HG03095 (cell line): ENCODE results near the gene ZNF570.

Experiments used
- ATAC-seq: cut with Tn5 transposase; IDR thresholded peaks from one replicate; pipeline ENCODE4 v1.9.1; 2021; ENCODE audit warnings: moderate library complexity; ENCODE audit not compliant: unreplicated experiment

The ZNF570 gene

DNA sequence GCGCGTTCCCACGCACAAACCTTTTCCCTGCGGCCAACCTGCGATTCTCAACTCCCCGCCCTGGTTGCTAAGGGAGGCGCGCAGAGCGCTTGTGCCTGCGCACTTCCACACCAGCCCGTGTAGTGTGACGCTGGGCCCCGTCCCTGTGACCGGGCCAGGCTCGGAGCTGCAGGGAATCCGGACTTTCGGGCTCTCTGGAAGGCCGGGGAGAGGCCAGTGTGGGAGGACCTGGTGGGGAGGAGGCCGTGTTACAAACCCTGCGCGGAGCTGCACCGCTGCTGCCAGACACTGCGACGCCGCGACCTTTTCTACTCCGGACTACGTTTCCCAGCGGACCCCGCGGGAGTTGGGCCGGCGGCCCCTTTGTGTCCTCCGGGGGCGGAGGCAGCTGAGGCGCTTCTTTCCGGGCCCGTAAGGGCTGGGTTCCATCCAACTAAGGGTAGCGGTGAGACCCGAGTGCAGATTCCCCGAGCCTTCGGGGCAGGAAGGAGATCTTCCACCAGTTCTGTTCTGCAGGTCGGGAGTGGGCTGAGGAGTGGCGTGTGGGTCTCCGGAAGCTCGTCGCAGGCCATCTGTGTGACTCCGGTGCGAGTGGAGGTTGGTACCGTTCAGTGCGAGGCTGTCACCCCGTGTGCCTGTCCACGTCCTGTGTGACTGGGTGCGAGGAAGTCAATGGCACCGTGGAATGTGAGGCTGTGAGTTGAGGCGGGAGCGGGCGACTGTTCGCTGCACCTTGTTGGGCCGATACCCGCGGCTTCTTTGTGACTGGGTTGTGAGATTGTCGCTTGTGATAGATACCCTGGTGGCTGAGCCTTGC is at the start of gene ZNF570:
ZNF570 (plus strand) TSS at position 396 of the 817 bp plus-strand sequence. CDS start 999 bp downstream, outside the sequence.
- peak; percentile 50 for ATAC-seq

DNA sequence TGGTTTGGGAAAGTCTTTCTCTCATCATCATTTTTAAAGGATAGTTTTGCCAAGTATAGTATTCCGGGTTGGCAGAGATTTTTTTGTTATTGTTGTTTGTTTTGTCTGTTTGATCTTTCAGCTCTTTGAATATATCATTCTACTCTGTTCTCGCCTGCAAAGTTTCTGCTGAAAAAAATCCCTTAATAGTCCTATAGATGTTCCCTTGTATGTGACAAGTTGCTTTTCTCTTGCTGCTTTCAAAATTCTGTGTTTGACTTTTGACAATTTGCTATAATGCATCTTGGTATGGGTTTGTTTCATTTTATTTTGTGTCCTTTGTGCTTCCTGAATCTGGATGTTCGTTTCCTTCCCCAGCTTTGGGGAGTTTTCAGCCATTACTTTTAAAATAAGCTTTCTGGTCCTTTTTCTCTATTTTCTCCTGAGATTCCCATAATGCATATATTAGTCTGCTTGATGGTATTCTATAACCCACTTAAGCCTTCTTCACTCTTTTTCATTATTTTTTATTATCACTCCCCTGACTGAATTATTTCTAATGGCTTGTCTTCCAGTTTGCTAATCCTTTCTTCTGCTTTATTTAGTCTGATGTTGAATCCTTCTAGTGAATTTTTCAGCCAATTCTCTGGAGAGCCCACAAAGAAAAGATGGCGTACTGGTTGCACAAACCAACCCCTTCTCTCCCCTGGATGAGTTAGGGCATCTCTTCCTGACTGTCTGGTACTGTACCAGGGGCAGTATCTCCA is 16.5 kb upstream of the ZNF570 start:
- ATAC-seq = no peak

DNA sequence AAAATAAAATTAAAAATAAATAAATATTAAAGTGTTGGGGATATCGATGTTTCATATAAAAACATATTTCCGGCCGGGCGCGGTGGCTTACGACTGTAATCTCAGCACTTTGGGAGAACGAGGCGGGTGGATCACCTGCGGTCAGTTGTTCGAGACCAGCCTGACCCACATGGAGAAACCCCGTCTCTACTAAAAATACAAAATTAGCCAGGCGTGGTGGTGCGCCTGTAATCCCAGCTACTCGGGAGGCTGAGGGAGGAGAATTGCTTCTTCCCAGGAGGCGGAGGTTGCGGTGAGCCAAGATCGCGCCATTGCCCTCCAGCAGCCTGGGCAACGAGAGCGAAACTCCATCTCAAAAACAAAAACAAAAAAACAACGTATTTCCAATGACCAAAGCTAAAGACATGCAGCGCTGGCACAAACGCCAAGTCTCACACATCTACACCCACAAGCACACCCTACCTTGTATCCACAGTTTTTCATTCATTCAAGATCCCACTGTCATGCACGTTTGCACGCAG is 2.8 kb upstream of the ZNF570 start:
- no peak for ATAC-seq

DNA sequence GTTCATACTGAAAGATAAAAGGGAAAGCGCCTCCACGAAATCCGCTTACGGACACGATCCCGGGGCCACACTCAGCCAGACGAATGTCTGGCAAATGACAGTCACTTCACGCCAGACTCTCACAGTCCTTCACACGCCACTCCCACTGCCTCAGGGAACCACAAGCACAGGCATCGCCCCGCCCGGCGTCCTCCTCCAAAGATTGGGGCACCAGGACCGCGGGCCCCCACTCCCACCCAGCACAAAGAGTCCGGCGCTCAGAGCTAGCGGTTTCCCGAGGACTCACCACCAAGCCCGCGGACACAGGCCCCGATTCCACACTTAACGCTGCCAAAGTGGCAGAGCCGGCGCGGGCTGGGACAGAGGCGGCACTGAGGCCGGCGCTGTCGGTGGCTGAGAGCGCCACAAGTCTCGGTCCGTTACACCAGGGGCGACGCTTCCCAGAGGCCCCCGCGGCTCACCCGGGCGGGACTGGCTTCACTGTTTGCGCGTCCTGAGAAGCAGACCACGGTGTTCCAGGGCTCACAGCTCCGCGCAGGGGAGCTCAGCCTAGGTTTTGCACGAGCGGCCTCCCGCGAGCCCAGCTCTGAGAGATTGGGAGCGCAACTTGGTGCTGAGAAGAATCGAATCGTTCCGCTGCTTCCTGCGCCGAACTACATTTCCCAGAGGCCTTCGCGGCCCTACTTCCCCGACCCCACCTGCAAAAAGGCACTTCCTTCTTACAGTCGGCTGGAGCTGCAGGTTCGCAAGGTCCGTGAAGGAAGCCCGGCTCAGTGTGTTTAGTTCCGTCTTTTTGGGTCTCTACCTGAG is 2.2 kb upstream of the ZNF570 start, which contains the start of gene ZNF569:
ZNF569 (minus strand) TSS at position 647 of the 810 bp plus-strand sequence. CDS start 22,523 bp downstream, outside the sequence.
- ATAC-seq = peak; percentile 55

DNA sequence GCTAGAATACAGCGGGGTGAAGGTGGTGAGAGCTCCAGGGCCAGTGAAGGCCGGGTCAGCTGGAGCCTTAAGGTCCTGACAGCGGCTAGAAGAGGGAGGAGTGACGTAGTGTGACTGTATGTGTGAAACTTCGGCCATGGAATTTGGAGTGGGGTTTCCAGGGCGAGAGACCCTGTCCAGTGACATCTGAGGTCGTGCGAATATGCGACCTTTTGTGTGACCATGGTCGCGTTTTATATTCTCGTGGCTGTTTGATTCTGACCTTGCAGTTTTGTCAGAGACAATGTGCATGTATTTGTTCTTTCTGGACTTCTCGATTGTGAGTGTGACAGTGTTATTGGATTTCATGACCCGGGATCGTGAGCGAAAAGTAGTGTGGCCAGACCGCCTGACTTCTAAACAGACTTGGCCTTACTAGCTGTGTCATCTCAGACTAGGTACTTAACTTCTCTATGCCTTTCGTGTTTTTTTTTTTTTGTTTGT is 1.5 kb upstream of the ZNF570 start:
- ATAC-seq = no peak

DNA sequence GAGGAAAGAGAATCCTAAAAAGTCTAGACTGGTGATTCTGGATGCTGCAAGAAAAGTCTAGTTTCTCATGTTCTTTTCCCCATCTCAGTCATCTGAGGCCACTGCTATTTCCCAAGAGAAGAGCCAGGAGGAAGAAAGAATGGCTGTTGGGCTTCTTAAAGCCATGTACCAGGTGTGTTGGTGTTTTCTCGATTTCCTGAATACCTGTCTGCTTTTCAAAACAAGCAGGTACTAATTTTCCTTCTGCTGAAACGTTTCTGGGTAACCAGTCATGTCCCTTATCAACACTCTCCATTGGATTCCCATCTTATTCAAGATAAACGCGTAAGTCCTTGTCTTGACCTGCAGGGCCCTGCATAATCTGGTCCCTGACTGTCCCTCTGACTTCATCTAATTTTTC is 1.1 kb downstream of the ZNF570 start:
- ATAC-seq = no peak

DNA sequence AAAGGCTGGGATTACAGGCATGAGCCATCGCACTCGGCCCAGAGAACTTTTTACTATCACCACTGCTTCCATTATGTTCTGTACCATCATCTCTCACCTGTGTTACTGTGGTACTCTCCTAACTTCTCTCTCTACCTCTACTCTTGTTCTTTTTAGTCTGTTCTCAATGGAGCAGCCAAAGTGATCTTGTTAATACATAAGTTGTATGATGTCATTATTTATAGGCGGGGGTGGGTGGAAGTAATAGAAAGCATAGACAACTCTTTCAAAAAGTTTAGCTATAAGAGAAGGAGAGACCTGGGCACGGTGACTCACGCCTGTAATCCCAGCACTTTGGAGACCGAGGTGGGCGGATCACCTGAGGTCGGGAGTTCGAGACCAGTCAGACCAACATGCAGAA is 3.0 kb downstream of the ZNF570 start:
- ATAC-seq = no peak

DNA sequence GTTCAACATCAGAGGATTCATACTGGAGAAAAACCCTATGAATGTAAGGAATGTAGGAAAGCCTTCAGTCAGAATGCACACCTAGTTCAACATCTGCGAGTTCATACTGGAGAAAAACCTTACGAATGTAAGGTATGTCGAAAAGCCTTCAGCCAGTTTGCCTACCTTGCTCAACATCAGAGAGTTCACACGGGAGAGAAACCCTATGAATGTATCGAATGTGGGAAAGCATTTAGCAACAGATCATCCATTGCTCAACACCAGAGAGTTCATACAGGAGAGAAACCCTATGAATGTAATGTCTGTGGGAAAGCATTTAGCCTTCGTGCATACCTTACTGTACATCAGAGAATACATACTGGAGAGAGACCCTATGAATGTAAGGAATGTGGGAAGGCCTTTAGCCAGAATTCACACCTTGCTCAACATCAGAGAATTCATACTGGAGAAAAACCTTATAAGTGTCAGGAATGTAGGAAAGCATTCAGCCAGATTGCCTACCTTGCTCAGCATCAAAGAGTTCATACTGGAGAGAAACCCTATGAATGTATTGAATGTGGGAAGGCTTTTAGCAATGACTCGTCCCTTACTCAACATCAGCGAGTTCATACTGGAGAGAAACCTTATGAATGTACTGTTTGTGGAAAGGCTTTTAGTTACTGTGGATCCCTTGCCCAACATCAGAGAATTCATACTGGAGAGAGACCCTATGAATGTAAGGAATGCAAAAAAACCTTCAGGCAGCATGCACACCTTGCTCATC is 15.4 kb downstream of the ZNF570 start:
- no peak for ATAC-seq

DNA sequence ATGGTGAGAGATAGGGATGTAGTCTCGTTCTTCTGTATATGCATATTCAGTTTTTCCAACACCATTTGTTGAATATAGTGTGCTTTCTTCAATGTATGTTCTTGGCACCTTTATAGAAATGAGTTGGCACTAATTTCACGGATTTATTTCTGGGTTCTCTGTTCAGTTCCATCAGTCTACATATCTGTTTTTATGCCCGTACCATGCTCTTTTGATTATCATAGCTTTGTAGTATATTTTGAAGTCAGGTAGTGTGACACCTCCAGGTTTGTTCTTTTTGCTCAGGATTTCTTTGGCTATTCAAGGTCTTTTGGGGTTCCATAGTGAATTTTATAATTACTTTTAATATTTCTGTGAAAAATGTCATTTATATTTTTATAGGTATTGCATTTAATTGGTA is 23.1 kb downstream of the ZNF570 start:
- ATAC-seq = no peak

DNA sequence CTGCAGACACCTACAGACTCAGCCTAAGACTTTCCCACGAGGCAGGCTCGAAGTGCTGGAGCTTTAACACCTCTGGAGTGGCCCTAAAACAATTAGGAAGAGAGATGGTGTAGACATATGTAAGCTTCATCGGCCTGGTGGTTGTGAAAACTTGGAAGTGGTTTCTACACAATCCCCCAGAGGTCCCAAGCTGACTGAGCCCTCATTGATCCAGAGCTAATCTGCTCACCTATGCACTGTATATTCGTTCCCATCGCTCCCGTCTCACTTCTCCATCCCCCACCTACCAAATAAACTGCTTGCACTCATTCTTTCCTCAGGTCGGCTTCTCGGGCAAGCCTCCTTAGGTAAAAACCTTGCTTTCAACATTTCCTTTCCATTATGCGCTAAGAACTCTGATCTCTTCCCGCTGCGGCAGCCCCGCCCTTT is 36.8 kb downstream of the ZNF570 start:
- ATAC-seq = no peak

DNA sequence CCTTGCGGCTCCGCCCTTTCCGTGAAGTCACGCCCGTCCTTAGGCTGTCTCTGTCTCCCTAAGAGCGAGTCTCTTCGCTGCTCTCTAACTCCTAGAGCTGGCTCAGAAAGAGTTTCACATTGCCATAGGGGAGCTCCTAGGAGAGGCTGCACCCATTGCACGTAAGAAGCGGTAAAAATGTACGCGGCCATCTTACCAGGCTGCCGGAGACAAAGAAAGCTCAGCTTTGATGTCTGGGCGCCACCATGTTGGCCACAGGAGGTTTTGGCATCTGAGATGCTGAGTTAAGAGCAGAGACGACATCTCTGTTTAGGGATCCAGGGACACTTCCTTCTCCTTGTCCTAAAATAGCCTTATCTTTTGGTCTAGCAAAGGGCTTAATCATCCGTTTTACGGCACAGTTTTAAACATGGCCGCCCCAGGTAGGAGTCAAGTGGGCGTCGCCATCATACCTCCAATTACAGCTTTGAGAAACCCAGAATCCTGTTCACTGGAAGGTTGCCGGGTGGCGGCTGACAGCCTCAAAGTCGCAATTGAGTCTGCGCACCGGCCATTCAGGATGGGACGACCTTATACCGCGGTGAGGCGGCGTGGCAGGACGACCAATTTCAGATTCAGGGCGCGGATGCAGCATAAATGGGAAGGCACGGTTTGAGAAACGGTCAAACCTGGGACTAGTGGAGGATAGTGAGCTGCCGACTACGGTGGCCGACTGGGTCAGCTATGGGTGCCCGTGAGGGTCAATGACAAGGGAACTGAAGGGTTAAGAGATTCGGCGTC is 37.4 kb downstream of the ZNF570 start, which contains the start of gene ZNF793:
ZNF793 (plus strand) TSS at position 553 of the 780 bp plus-strand sequence. CDS start 16,501 bp downstream, outside the sequence.
- ATAC-seq = no peak

DNA sequence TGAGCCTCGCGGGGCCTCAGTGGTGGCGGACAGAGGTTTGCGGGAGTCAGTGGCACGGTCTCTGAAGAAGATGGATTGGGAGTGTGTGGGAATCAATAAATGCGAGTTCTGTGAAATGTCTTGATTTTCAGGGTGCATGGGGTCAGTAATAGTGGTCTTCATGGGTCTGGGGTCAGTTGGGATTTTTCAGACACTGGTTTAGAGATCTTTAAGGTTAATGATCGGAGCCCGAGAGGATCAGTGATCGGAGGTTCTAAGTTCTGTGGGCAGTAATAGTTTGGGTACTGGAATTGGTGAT is 38.0 kb downstream of the ZNF570 start:
- no peak for ATAC-seq

DNA sequence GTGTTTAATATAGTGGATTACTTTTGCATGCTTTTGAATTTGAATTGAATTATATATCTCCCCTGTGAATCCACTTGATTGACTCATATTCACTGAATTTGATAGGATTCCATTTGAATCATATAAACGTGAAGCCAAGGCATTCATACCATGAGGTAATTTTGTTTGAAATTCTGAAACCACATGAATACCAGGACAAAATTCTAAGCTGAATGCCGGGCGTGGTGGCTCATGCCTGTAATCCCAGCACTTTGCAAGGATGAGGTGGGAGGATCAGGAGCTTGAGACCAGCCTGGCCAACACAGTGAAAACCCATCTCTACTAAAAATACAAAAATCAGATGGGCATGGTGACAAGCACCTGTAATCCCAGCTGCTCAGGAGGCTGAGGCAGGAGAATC is 42.0 kb downstream of the ZNF570 start:
- no peak for ATAC-seq

DNA sequence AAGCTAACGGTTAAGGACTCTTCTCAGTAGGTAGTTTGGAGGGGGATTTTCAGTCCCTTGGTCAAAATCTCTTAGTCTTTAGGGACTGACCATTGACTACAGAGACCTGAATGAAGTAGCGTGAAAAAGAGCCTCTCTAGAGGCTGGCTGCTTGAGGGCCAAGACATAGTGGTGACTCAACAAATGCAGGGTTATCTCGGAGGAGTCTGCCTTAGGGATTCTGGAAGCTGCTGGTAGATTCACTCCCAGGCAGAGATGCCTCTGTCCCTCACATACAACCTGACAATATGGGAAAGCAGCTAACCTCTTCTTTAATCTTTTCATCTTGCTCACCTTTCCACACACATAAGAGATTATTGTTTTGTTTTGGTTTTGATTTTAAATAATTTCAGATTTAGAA is 42.7 kb downstream of the ZNF570 start:
- ATAC-seq = no peak

DNA sequence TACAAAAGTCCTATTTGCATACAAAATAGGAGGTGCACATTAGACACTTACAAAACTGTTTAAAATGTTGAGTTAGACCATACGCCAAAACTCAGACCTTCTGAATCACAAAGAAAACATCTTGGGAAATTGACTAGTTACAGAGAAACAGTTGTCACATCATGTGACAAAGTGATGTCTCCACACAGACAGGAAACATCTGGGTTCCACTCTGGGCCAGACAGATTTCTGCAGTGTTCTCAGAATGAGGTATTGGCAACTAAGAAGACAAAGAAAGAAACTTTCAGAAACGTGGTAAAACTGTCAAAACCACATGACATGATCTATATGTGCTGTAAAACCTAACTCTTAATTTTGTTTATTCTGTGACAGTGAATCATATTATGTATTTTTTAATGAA is 44.2 kb downstream of the ZNF570 start:
- ATAC-seq = no peak

DNA sequence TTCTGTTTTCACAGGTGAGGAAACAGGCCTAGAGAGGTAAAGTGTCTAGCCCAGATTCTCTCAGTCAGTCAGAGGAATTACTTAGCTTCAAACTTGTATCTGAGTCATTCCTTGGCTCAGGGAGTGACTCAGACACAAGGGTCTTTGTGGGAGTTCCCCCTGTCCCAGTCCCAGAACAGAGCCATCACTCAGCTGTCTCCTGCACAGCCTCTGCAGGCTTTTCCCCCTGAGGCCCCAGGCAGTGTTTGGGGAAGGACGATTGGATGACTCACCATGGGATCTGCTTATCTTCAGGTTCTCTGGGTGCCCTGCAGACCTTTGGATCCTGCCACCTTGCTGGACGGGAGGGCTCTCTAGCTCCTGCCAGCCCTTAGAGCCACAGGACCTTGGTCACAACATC is 50.7 kb downstream of the ZNF570 start:
- ATAC-seq = no peak

DNA sequence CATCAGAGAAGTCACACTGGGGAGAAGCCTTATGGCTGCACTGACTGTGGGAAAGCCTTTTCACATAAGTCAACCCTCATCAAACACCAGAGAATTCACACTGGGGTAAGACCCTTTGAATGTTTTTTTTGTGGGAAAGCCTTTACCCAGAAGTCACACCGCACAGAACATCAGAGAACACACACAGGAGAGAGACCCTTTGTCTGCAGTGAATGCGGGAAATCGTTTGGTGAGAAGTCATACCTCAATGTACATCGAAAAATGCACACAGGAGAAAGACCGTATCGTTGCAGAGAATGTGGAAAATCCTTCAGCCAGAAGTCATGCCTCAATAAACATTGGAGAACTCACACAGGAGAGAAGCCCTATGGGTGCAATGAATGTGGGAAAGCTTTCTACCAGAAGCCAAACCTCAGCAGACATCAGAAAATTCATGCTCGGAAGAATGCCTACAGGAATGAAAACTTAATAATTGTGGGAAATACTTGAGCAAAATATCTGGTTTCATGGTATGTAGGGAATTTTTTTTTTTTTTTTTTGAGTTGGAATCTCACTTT is 68.3 kb downstream of the ZNF570 start:
- no peak for ATAC-seq
